ENCODE data around the gene CAND2. TPM values are rescaled to one million over a fixed set of nuclear protein-coding genes. Genes with fewer than 3 reads are reported as not detected.

CAND2 gene
- total RNA-seq, 3 donors from 2014 or later: 1.8 to 5.6 (median 4.7) TPM

- Histone ChIP-seq H3K4me3 (no peak overlapping the region), H3K36me3 (no peaks in the 10 kb centered on the region), H3K9me3 (peaks cover 5 to 6% of the 10 kb centered on the region in 2 donors), H3K27ac (no peak overlapping the region), H3K27me3 (no peaks in the 10 kb centered on the region), H3K4me1 (peaks cover 0 to 4% of the 10 kb centered on the region in 2 donors)
- intact Hi-C loops (cut with DNase I; ENCODE audit: low total_unique reads): no loop called here
- no peak for DNase-seq (ENCODE audit: low spot score in 2 of 2)
- TF ChIP-seq POLR2A (IDR thresholded peaks at IDR 0.05): no peak
- TF ChIP-seq CTCF (IDR thresholded peaks at IDR 0.05): no peak
- TF ChIP-seq POLR2AphosphoS5 (IDR thresholded peaks at IDR 0.05): no peak
Observed at GRCh38 chr3:12865271-12865670, 68.8 kb downstream of the CAND2 start.

GRCh38 chr3:12866836-12867235 lies 70.4 kb downstream of the CAND2 start:
- Histone ChIP-seq H3K4me3 (no peak overlapping the region), H3K4me1 (peaks cover 0 to 4% of the 10 kb centered on the region in 2 donors), H3K9me3 (peaks cover 5 to 6% of the 10 kb centered on the region in 2 donors), H3K27me3 (no peaks in the 10 kb centered on the region), H3K27ac (no peak overlapping the region), H3K36me3 (no peaks in the 10 kb centered on the region)
- no peak for TF ChIP-seq POLR2A (IDR thresholded peaks at IDR 0.05)
- no peak for TF ChIP-seq POLR2AphosphoS5 (IDR thresholded peaks at IDR 0.05)
- intact Hi-C loops (cut with DNase I; ENCODE audit: low total_unique reads): no loop called here
- DNase-seq (ENCODE audit: low spot score in 2 of 2): no peak

- Histone ChIP-seq H3K27ac (no peak overlapping the region), H3K27me3 (no peaks in the 10 kb centered on the region), H3K4me3 (peak overlapping the region in 1 of 3 donors; percentile 35), H3K4me1 (peaks cover 0 to 4% of the 10 kb centered on the region in 2 donors), H3K9me3 (peaks cover 5 to 6% of the 10 kb centered on the region in 2 donors), H3K36me3 (no peaks in the 10 kb centered on the region)
- TF ChIP-seq POLR2A (IDR thresholded peaks at IDR 0.05) (no peak), CTCF (IDR thresholded peaks at IDR 0.05) (peak; percentile 40 to 91 (median 89)), POLR2AphosphoS5 (IDR thresholded peaks at IDR 0.05) (peak in 2 of 3 donors; percentile 6 to 23)
- DNase-seq (ENCODE audit: low spot score in 2 of 2): peak; percentile 67 to 82
- intact Hi-C loops (cut with DNase I; ENCODE audit: low total_unique reads): no loop called here
Observed at GRCh38 chr3:12868039-12869034, 71.9 kb downstream of the CAND2 start.

- TF ChIP-seq POLR2A (IDR thresholded peaks at IDR 0.05): no peak
- no peak for TF ChIP-seq POLR2AphosphoS5 (IDR thresholded peaks at IDR 0.05)
- TF ChIP-seq CTCF (IDR thresholded peaks at IDR 0.05): no peak
- Histone ChIP-seq H3K27me3 (no peaks in the 10 kb centered on the region), H3K36me3 (no peaks in the 10 kb centered on the region), H3K4me1 (peaks cover 0 to 4% of the 10 kb centered on the region in 2 donors), H3K27ac (no peak overlapping the region), H3K4me3 (peak overlapping the region in 1 of 3 donors; percentile 35), H3K9me3 (peaks cover 5 to 6% of the 10 kb centered on the region in 2 donors)
- intact Hi-C loops (cut with DNase I; ENCODE audit: low total_unique reads): no loop called here
- DNase-seq (ENCODE audit: low spot score in 2 of 2): no peak
Observed at GRCh38 chr3:12869035-12869621, 72.6 kb downstream of the CAND2 start.

- intact Hi-C loops (cut with DNase I; ENCODE audit: low total_unique reads): no loop called here
- Histone ChIP-seq H3K4me1 (peaks cover 0 to 4% of the 10 kb centered on the region in 2 donors), H3K36me3 (no peaks in the 10 kb centered on the region), H3K4me3 (no peak overlapping the region), H3K27ac (no peak overlapping the region), H3K9me3 (no peaks in the 10 kb centered on the region), H3K27me3 (peaks cover 0 to 4% of the 10 kb centered on the region in 2 donors)
- TF ChIP-seq POLR2A (IDR thresholded peaks at IDR 0.05): no peak
- no peak for TF ChIP-seq CTCF (IDR thresholded peaks at IDR 0.05)
- TF ChIP-seq POLR2AphosphoS5 (IDR thresholded peaks at IDR 0.05): no peak
- DNase-seq (ENCODE audit: low spot score in 2 of 2): no peak
Observed at GRCh38 chr3:12870942-12871341, 74.5 kb downstream of the CAND2 start.

All from breast epithelium (tissue), 4 donors.